Measurements from ENCODE around the gene FNBP1L.

FNBP1L gene

GRCh38 chr1:93518516-93518915 is 70.6 kb downstream of the FNBP1L start:
- Histone ChIP-seq H3K27me3 (ENCODE audit: control insufficient read depth in 1 of 2, insufficient read depth in 2 of 2, low read length in 2 of 2) (no peaks in the 10 kb centered on the region), H3K9ac (ENCODE audit: low read depth in 1 of 2, low read length in 2 of 2) (no peak overlapping the region), H3K27ac (ENCODE audit: low read depth, low read length) (no peak overlapping the region), H3K9me3 (ENCODE audit: control insufficient read depth in 1 of 2, low read length in 2 of 2) (no peaks in the 10 kb centered on the region), H3K4me3 (ENCODE audit: low read depth in 1 of 2, low read length in 2 of 2) (no peak overlapping the region), H3K36me3 (ENCODE audit: control insufficient read depth in 1 of 2, insufficient read depth in 2 of 2, low read length in 2 of 2) (peaks cover 0 to 2% of the 10 kb centered on the region in 2 donors), H3K4me1 (ENCODE audit: control insufficient read depth in 1 of 2, insufficient read depth in 2 of 2, low read length in 2 of 2) (peaks cover 0 to 8% of the 10 kb centered on the region in 2 donors)

DNA sequence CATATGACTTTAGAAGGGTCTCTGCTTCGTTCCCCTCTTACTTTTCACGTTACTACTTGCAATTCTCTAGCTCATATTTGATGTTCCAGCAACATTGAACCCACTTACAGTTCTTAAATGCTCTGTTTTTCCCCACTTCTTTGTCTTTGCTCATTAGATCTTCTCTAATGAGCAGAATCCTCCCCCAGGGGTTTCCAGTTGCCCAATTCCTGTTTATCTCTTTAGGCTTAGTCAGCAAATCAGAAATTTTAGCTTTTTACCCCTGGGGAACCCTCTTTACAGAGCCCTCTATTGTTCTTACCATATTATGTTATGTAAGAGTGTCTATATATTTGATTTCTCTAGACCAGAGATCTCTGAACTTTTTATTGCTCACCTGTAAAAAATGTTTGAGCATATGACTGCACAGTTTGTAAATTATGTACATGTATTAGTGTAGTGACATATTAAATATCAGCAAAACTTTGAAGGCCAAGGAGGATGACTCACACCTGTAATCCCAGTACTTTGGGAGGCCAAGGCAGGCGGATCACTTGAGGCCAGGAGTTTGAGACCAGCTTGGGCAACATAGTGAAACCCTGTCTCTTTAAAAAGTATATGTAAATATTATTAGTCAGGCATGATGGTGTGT is 71.4 kb downstream of the FNBP1L start:
- Histone ChIP-seq H3K36me3 (ENCODE audit: control insufficient read depth in 1 of 2, insufficient read depth in 2 of 2, low read length in 2 of 2) (peaks cover 0 to 2% of the 10 kb centered on the region in 2 donors), H3K9me3 (ENCODE audit: control insufficient read depth in 1 of 2, low read length in 2 of 2) (no peaks in the 10 kb centered on the region), H3K4me1 (ENCODE audit: control insufficient read depth in 1 of 2, insufficient read depth in 2 of 2, low read length in 2 of 2) (peaks cover 0 to 8% of the 10 kb centered on the region in 2 donors), H3K27ac (ENCODE audit: low read depth, low read length) (no peak overlapping the region), H3K4me3 (ENCODE audit: low read depth in 1 of 2, low read length in 2 of 2) (no peak overlapping the region), H3K9ac (ENCODE audit: low read depth in 1 of 2, low read length in 2 of 2) (no peak overlapping the region), H3K27me3 (ENCODE audit: control insufficient read depth in 1 of 2, insufficient read depth in 2 of 2, low read length in 2 of 2) (no peaks in the 10 kb centered on the region)

GRCh38 chr1:93521618-93522017 is 73.7 kb downstream of the FNBP1L start:
- no peak overlapping the region for H3K27ac ChIP-seq (ENCODE audit: low read depth, low read length)
- H3K4me3 ChIP-seq (ENCODE audit: low read depth in 1 of 2, low read length in 2 of 2) = no peak overlapping the region
- H3K9me3 ChIP-seq (ENCODE audit: control insufficient read depth in 1 of 2, low read length in 2 of 2) = no peaks in the 10 kb centered on the region
- peaks cover 0 to 8% of the 10 kb centered on the region in 2 donors for H3K4me1 ChIP-seq (ENCODE audit: control insufficient read depth in 1 of 2, insufficient read depth in 2 of 2, low read length in 2 of 2)
- no peak overlapping the region for H3K9ac ChIP-seq (ENCODE audit: low read depth in 1 of 2, low read length in 2 of 2)
- H3K27me3 ChIP-seq (ENCODE audit: control insufficient read depth in 1 of 2, insufficient read depth in 2 of 2, low read length in 2 of 2) = no peaks in the 10 kb centered on the region
- peaks cover 0 to 2% of the 10 kb centered on the region in 2 donors for H3K36me3 ChIP-seq (ENCODE audit: control insufficient read depth in 1 of 2, insufficient read depth in 2 of 2, low read length in 2 of 2)

GRCh38 chr1:93522721-93523120 is 74.8 kb downstream of the FNBP1L start:
- Histone ChIP-seq H3K4me3 (ENCODE audit: low read depth in 1 of 2, low read length in 2 of 2) (no peak overlapping the region), H3K4me1 (ENCODE audit: control insufficient read depth in 1 of 2, insufficient read depth in 2 of 2, low read length in 2 of 2) (peaks cover 0 to 8% of the 10 kb centered on the region in 2 donors), H3K27me3 (ENCODE audit: control insufficient read depth in 1 of 2, insufficient read depth in 2 of 2, low read length in 2 of 2) (no peaks in the 10 kb centered on the region), H3K9ac (ENCODE audit: low read depth in 1 of 2, low read length in 2 of 2) (no peak overlapping the region), H3K9me3 (ENCODE audit: control insufficient read depth in 1 of 2, low read length in 2 of 2) (no peaks in the 10 kb centered on the region), H3K27ac (ENCODE audit: low read depth, low read length) (no peak overlapping the region), H3K36me3 (ENCODE audit: control insufficient read depth in 1 of 2, insufficient read depth in 2 of 2, low read length in 2 of 2) (peaks cover 0 to 2% of the 10 kb centered on the region in 2 donors)

DNA sequence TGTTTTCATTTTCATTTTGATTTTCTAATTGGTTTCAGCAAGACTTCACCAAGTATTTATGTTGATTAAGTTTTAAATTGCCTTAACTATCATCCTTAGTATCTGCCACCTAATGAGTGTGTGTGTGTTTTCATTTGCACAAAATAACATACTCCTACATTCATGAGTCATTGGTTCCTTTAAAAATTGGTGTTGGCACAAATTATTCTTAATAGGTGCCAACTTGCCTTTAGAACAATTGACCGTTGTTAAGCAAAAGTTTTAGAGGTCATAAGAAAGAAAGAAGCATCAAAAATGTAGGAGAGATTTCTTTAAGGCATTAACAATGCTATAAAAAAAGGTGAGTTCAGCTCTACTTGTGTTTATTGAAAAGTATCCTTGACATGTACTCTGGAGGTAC is 77.5 kb downstream of the FNBP1L start:
- Histone ChIP-seq H3K27me3 (ENCODE audit: control insufficient read depth in 1 of 2, insufficient read depth in 2 of 2, low read length in 2 of 2) (no peaks in the 10 kb centered on the region), H3K27ac (ENCODE audit: low read depth, low read length) (no peak overlapping the region)

DNA sequence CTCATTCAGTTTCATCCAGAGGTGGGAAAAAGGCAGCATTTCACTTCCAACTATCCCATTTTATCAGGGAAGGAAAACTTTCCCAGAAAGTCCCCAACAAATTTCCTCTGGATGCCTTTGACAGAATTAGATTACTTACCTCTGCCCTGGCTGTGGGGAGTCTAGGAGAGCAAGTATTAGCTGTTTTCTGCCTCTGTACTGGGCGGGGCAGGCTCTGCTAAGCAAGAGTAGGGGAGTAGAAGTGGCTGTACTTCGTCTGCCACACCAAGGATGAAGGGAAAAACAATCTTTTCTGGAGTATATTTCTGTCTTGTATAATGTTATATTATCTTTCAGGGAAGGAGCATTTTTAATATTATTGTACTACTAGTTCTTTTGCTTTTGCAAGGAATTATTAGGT is 78.5 kb downstream of the FNBP1L start:
- no peak overlapping the region for H3K4me3 ChIP-seq (ENCODE audit: low read depth in 1 of 2, low read length in 2 of 2)
- H3K9ac ChIP-seq (ENCODE audit: low read depth in 1 of 2, low read length in 2 of 2) = no peak overlapping the region
- no peaks in the 10 kb centered on the region for H3K27me3 ChIP-seq (ENCODE audit: control insufficient read depth in 1 of 2, insufficient read depth in 2 of 2, low read length in 2 of 2)
- no peaks in the 10 kb centered on the region for H3K9me3 ChIP-seq (ENCODE audit: control insufficient read depth in 1 of 2, low read length in 2 of 2)
- peaks cover 0 to 2% of the 10 kb centered on the region in 2 donors for H3K36me3 ChIP-seq (ENCODE audit: control insufficient read depth in 1 of 2, insufficient read depth in 2 of 2, low read length in 2 of 2)
- H3K4me1 ChIP-seq (ENCODE audit: control insufficient read depth in 1 of 2, insufficient read depth in 2 of 2, low read length in 2 of 2) = peaks cover 0 to 7% of the 10 kb centered on the region in 2 donors
- no peak overlapping the region for H3K27ac ChIP-seq (ENCODE audit: low read depth, low read length)

More for the DNA sequence above, 77.5 kb downstream of the FNBP1L start:
- Histone ChIP-seq H3K4me1 (ENCODE audit: control insufficient read depth in 1 of 2, insufficient read depth in 2 of 2, low read length in 2 of 2) (no peaks in the 10 kb centered on the region), H3K36me3 (ENCODE audit: control insufficient read depth in 1 of 2, insufficient read depth in 2 of 2, low read length in 2 of 2) (peaks cover 0 to 2% of the 10 kb centered on the region in 2 donors), H3K4me3 (ENCODE audit: low read depth in 1 of 2, low read length in 2 of 2) (no peak overlapping the region), H3K9me3 (ENCODE audit: control insufficient read depth in 1 of 2, low read length in 2 of 2) (no peaks in the 10 kb centered on the region), H3K9ac (ENCODE audit: low read depth in 1 of 2, low read length in 2 of 2) (no peak overlapping the region)

- Histone ChIP-seq H3K27ac (ENCODE audit: low read depth, low read length) (no peak overlapping the region), H3K27me3 (ENCODE audit: control insufficient read depth in 1 of 2, insufficient read depth in 2 of 2, low read length in 2 of 2) (no peaks in the 10 kb centered on the region), H3K9me3 (ENCODE audit: control insufficient read depth in 1 of 2, low read length in 2 of 2) (no peaks in the 10 kb centered on the region), H3K4me1 (ENCODE audit: control insufficient read depth in 1 of 2, insufficient read depth in 2 of 2, low read length in 2 of 2) (peaks cover 0 to 12% of the 10 kb centered on the region in 2 donors), H3K36me3 (ENCODE audit: control insufficient read depth in 1 of 2, insufficient read depth in 2 of 2, low read length in 2 of 2) (peaks cover 0 to under 1% of the 10 kb centered on the region in 2 donors), H3K9ac (ENCODE audit: low read depth in 1 of 2, low read length in 2 of 2) (no peak overlapping the region), H3K4me3 (ENCODE audit: low read depth in 1 of 2, low read length in 2 of 2) (no peak overlapping the region)
Measured at GRCh38 chr1:93528412-93528811, 80.5 kb downstream of the FNBP1L start.

- Histone ChIP-seq H3K36me3 (ENCODE audit: control insufficient read depth in 1 of 2, insufficient read depth in 2 of 2, low read length in 2 of 2) (peaks cover 0 to 5% of the 10 kb centered on the region in 2 donors), H3K4me1 (ENCODE audit: control insufficient read depth in 1 of 2, insufficient read depth in 2 of 2, low read length in 2 of 2) (peaks cover 0 to 19% of the 10 kb centered on the region in 2 donors), H3K9me3 (ENCODE audit: control insufficient read depth in 1 of 2, low read length in 2 of 2) (no peaks in the 10 kb centered on the region), H3K27ac (ENCODE audit: low read depth, low read length) (no peak overlapping the region), H3K27me3 (ENCODE audit: control insufficient read depth in 1 of 2, insufficient read depth in 2 of 2, low read length in 2 of 2) (no peaks in the 10 kb centered on the region), H3K4me3 (ENCODE audit: low read depth in 1 of 2, low read length in 2 of 2) (no peak overlapping the region), H3K9ac (ENCODE audit: low read depth in 1 of 2, low read length in 2 of 2) (no peak overlapping the region)
Measured at GRCh38 chr1:93531193-93531592, 83.3 kb downstream of the FNBP1L start.

DNA sequence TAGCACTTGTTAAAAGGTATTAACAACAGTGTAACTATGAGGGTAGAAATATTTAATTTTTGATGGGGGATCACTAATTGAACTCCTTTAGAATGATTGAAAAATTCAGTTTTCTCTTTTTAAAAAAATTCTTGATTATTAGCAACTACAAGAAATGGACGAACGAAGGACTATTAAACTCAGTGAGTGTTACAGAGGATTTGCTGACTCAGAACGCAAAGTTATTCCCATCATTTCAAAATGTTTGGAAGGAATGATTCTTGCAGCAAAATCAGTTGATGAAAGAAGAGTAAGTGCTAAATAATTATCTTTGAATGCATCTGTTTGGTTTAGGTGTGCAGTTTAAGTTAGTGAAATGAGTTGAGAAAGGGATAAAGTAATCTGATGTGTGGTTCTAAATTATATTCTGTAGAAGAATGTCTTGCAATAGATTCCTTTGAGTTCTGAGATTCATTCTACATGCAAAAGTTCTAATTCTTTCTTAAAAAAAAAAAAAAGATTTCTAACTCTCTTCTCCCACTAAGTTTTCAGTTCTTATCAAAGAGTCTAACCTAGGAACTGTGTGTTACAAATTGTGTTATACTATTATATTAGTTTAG is 85.0 kb downstream of the FNBP1L start:
- Histone ChIP-seq H3K36me3 (ENCODE audit: control insufficient read depth in 1 of 2, insufficient read depth in 2 of 2, low read length in 2 of 2) (peaks cover 0 to 5% of the 10 kb centered on the region in 2 donors), H3K9me3 (ENCODE audit: control insufficient read depth in 1 of 2, low read length in 2 of 2) (no peaks in the 10 kb centered on the region), H3K27me3 (ENCODE audit: control insufficient read depth in 1 of 2, insufficient read depth in 2 of 2, low read length in 2 of 2) (no peaks in the 10 kb centered on the region), H3K9ac (ENCODE audit: low read depth in 1 of 2, low read length in 2 of 2) (no peak overlapping the region), H3K4me3 (ENCODE audit: low read depth in 1 of 2, low read length in 2 of 2) (no peak overlapping the region), H3K4me1 (ENCODE audit: control insufficient read depth in 1 of 2, insufficient read depth in 2 of 2, low read length in 2 of 2) (peaks cover 0 to 19% of the 10 kb centered on the region in 2 donors), H3K27ac (ENCODE audit: low read depth, low read length) (no peak overlapping the region)

- Histone ChIP-seq H3K27me3 (ENCODE audit: control insufficient read depth in 1 of 2, insufficient read depth in 2 of 2, low read length in 2 of 2) (no peaks in the 10 kb centered on the region), H3K4me1 (ENCODE audit: control insufficient read depth in 1 of 2, insufficient read depth in 2 of 2, low read length in 2 of 2) (peaks cover 0 to 19% of the 10 kb centered on the region in 2 donors), H3K4me3 (ENCODE audit: low read depth in 1 of 2, low read length in 2 of 2) (no peak overlapping the region), H3K9me3 (ENCODE audit: control insufficient read depth in 1 of 2, low read length in 2 of 2) (no peaks in the 10 kb centered on the region), H3K9ac (ENCODE audit: low read depth in 1 of 2, low read length in 2 of 2) (no peak overlapping the region), H3K27ac (ENCODE audit: low read depth, low read length) (no peak overlapping the region), H3K36me3 (ENCODE audit: control insufficient read depth in 1 of 2, insufficient read depth in 2 of 2, low read length in 2 of 2) (peaks cover 0 to 5% of the 10 kb centered on the region in 2 donors)
Measured at GRCh38 chr1:93533677-93534076, 85.8 kb downstream of the FNBP1L start.

All from duodenal mucosa (tissue), 2 donors.